ENCODE data around the gene AHR.
"Not testable (repeated sequence)": the region's sequence is repeated elsewhere in the genome, so short reads cannot be mapped to it uniquely, and the experiment has no call there.

Gene AHR

GRCh38 chr7:17380736-17381662 is 82.5 kb downstream of the AHR start:
- DNase-seq: no peak

- not testable (repeated sequence) for DNase-seq
These were observed 84.2 kb downstream of the AHR start for GRCh38 chr7:17382408-17383354.

DNA sequence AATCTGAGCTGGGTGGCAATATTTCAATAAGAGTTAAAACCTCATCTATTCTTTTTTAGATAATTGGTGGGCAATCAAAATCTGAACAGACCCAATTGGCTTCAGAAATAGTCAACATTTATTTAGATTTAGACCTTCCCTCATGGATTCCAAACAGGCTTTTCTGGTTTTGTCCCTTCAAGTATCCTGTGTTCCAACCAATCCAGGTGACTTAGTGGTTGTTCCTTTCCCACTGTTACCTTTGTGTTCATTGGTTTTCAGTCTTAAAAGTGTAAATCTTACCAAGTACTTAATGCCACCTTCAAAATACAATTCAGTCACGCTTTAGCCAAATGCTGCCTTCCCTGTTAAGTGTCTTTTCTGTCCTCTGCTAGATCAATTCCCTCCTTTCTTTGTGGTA is 85.9 kb downstream of the AHR start:
- no peak for DNase-seq

DNA sequence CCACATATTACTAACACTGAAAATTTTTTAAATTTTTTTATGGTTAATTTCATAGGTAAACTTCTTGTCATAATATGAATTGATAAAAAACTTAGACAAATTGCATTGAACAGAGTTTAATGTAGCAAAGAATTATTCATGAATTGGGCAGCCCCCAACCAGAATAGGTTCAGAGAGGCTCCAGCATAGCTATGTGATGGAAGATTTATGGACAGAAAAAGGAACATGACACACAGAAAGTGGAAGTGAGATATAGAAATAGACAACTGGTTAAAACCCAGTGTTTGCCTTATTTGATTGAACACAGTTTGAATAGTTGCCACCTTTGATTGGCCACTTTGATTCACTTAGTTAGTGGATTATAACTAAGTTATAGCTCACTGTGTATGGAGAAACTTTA is 87.2 kb downstream of the AHR start:
- DNase-seq: no peak

GRCh38 chr7:17390392-17390791 is 91.9 kb downstream of the AHR start:
- no peak for DNase-seq

GRCh38 chr7:17391366-17391765 is 92.9 kb downstream of the AHR start:
- DNase-seq: no peak

GRCh38 chr7:17392846-17393245 is 94.4 kb downstream of the AHR start:
- no peak for DNase-seq

GRCh38 chr7:17394563-17394962 is 96.1 kb downstream of the AHR start:
- not testable (repeated sequence) for DNase-seq

Measured in DMS79 treated with DMSO at 0.1 percent for 48 hours (cell line).